GM19397 (cell line): ENCODE results near the gene FCRL1.
A peak's percentile ranks its signal among the peaks of the same experiment; 100 is the strongest.

Experiments
- ATAC-seq: cut with Tn5 transposase; IDR thresholded peaks from one replicate; pipeline ENCODE4 v1.9.1; 2021; ENCODE audit warnings: mild to moderate bottlenecking, moderate library complexity; ENCODE audit not compliant: unreplicated experiment

The FCRL1 gene

GRCh38 chr1:157803851-157804250, 16.1 kb downstream of the FCRL1 start:
- ATAC-seq = no peak

GRCh38 chr1:157799996-157800395, 19.9 kb downstream of the FCRL1 start:
- ATAC-seq = no peak

DNA sequence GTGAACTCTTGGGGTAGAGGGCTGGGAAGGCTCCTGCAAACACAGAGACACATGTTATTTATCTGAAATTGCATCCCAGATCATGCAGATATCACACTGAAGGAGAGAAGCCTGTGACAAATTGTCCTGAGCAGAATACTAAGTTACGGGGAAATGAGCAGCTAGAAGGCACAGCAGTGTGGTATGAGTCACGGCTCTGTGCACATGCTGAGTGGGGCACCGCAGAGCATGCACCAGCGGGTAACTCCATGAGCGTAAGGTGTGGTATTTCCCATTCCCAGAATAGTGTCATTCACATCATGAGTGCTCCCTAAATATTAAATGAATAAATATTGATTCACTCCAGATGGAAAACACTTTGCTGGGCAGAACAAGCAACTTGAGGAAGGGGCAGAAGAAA, 21.7 kb downstream of the FCRL1 start:
- ATAC-seq = no peak

DNA sequence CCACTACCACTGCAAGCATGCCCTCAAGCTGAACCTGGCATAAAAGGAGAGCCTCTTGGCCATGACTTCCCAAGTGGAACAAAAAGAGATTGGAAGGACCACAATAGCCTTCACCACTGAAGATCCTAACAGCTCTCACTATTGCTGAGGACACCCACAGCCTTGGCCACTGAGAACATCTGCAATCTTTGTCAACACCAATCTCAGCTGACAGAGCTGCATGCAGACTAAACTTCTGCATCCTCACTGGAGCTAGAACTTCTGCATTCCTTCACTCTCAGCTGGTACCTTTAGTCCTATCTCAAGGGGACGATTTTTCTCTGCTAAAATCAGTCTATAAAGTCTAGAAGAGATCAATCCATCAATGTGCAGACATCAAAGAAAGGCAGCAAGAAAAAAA, 34.7 kb downstream of the FCRL1 start:
- no peak for ATAC-seq

DNA sequence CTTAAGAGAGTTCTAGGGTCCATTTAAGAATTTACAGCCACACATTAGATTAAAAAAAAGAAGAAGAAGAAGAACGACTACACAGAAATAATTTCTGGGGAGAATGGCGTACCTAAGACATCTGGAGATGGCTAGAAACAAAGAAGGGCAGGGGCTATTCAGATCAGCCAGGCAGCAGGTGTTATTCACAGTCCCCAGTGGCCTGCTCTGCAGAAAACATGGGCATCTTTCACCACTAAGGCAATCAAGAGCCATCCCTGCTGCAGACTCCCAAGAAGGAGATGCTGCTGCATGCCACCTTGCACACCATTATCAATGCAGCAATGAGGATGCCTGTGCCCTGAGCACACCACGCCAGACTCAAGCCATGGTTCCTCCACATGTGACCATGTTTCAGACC, 35.1 kb downstream of the FCRL1 start:
- no peak for ATAC-seq

DNA sequence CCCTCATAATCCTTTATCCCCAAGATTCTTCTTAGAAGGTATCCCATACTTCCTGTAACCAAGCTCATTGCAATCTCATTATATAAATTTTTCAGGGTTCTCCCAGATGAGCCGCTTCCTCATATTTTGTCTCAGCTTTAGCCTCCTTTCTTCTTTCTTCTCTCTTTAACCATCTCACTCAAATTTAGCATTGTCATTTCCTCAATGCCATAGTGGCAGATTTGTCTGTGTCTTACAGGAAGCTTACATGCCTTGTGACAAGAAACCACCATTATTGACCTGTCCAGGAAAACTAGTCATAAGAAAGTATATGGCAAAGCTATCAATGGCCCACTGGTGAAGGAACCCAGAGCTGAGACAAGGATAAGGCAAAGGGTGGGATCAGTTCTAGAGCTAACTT, 37.0 kb downstream of the FCRL1 start:
- no peak for ATAC-seq

DNA sequence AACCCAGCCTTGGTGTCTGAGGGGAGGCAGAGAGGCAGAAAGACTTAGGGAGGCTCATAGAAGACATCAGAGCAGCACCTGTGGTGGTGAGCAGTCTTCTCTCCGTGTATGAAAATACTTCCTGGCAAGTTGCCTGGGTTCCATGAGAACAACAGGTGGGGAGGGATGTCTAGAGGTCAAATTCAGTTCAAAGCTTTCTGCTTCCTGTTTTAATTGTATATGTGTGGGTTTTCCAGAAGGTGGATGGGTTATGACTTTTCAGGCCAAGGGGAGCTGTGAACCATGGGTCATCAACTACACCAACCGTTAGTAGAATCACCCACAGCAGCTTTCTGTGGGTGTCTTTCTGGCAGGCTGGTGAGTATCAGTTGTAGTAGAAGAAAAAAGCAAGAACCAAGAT, 38.9 kb downstream of the FCRL1 start:
- no peak for ATAC-seq

- peak; percentile 51 for ATAC-seq
Observed at GRCh38 chr1:157776971-157777391, 42.9 kb downstream of the FCRL1 start, which contains the start of gene FCRL2. Gene FCRL2, minus strand, starts transcription at chr1:157777132. Its CDS starts 59 bp downstream, at chr1:157777073.

GRCh38 chr1:157775101-157775870, 44.6 kb downstream of the FCRL1 start:
- ATAC-seq = no peak

GRCh38 chr1:157774412-157774811, 45.5 kb downstream of the FCRL1 start:
- ATAC-seq = no peak

GRCh38 chr1:157773493-157774350, 46.2 kb downstream of the FCRL1 start:
- ATAC-seq = peak; percentile 69

DNA sequence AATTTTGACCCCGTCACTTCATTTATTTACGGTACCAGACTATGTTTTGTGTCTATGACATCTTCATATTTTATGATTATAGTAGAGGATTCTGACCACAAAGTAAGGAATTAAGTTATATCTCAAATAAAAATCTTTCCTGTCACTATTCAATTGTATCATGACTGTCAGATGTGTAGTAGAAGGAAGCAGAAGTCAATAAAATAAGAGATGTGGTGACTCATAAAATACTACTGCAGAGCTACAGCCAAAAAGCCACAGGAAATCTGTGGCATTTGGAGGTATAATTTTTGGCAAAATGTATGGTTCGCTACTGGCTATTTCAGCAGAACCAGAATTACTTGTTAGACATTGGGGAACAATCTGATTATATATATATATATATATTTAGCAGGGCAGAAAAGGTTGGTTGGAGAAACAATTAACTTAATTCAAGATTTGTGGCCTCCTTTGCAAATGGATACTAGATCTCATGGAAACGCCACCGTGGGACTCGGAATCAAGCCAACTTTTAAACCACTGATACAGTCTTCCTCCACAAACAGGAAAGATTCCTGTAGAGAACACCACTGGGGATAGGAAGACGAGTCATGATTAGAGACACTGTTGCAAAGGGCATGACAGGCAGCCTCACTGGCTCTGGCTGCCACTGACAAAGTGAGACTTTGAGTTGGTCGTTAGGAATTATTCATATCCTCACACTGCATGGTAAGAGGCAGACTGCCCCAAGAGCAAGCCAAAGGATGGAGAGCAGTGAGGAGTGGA, 48.1 kb downstream of the FCRL1 start:
- ATAC-seq = no peak

DNA sequence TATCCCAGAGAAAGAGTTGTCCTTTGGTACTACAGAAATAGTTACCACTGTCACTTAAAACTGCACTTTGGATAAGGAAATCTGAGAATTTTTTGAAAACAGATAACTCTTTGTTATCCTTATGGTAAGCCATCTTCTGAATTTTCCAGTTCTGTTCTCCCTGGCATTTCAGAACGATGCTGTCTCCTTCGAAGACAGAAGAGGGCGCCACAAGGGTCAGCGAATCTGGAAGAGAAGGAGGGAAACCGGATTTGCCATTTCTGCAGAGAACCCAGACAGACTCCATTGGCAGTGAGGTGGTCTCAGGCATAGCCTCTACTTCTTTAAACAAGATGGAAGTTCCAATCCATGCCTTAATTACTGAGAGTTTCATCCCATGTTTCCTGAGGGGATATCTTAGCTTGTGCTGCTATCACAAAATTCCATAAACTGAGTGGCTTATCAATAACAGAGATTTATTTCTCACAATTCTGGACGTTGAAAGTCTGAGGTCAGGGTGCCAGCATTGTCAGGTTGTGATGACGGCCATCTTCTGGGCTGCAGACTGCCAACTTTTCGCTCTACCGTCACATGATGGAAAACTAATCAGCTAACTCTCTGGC, 49.4 kb downstream of the FCRL1 start:
- no peak for ATAC-seq

GRCh38 chr1:157766792-157767191, 53.1 kb downstream of the FCRL1 start:
- no peak for ATAC-seq

DNA sequence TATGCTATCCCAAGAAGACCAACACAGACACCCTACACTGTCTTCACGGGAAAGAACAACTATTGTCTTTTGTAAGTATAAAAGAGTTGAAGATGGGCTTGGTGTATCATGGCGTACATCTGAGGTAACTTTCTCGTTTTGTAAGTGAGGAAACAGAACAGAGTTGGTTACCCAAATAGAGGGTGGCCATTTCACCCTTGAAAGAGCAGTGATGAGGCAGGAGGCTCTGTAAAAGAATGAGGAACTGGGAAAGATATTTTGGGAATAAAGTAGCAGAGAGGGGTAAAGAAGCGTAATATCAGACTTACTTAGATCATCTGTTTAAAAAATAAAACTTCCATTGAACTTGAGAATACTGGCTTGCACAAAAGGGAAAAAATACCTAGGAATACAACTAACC, 61.9 kb downstream of the FCRL1 start:
- ATAC-seq = no peak

DNA sequence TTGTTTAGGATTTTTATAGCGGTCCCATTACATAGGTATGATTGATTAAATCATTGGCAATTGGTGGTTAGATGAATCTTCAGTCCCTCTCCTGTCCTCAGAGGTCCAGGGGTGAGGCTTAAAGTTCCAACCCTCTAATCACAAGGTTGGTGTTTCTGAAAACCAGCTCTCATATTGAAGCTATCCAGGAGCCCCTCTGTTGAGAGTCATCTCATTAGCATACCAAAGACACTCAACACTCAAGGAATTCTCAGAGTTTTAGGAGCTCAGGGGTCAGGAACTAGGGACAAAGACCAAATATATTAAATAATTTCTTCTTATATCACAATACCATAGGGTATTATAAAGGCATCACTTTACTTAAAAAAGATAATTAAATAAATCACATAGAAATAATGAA, 66.3 kb downstream of the FCRL1 start:
- no peak for ATAC-seq

GRCh38 chr1:157751283-157751682, 68.6 kb downstream of the FCRL1 start:
- no peak for ATAC-seq

- no peak for ATAC-seq
Observed at GRCh38 chr1:157748262-157748817, 71.6 kb downstream of the FCRL1 start.
